Hepatocyte (in vitro differentiated cells): Measurements from ENCODE around the gene ATP8A1.

ENCODE experiments used
- EZH2 ChIP-seq: fragments of 200-600 bp; sonication (generic); IDR thresholded peaks from 2 replicates; pipeline ENCODE4 v1.6.1; 2016; ENCODE audit warnings: antibody characterized with exemption, mild to moderate bottlenecking, borderline replicate concordance
- EZH2phosphoT487 ChIP-seq: fragments of 200-600 bp; sonication (generic); IDR thresholded peaks from one replicate; pipeline ENCODE4 v1.6.1; 2018; ENCODE audit warnings: antibody characterized with exemption, mild to moderate bottlenecking, low read depth, moderate library complexity; ENCODE audit not compliant: unreplicated experiment, severe bottlenecking
- TF ChIP-seq, protein P1 (sequence below): fragments of 200-600 bp; sonication (generic); IDR thresholded peaks from 2 replicates; pipeline ENCODE4 v1.5.1; 2016; ENCODE audit warnings: antibody characterized with exemption, mild to moderate bottlenecking; ENCODE audit not compliant: poor library complexity

DNA sequence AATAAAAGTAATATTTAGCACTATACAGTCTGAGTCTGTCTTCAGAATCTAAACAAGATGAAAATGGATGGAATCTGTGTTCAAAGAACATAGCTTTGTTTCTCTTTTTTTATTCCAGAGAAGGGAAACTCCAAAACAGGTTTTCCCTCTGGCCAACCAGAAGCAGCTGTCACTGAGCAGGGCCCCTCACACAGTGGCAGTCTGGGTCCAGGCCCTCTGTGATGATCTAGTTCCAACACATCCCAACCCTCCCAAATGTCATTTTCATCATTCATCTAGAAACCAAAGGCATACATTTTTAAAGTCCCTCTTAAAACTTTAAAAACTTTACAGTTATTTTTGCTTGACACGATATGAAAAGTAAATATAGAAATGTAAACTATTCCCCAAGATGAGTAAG is 70.1 kb downstream of the ATP8A1 start:
- TF ChIP-seq, protein P1, sequence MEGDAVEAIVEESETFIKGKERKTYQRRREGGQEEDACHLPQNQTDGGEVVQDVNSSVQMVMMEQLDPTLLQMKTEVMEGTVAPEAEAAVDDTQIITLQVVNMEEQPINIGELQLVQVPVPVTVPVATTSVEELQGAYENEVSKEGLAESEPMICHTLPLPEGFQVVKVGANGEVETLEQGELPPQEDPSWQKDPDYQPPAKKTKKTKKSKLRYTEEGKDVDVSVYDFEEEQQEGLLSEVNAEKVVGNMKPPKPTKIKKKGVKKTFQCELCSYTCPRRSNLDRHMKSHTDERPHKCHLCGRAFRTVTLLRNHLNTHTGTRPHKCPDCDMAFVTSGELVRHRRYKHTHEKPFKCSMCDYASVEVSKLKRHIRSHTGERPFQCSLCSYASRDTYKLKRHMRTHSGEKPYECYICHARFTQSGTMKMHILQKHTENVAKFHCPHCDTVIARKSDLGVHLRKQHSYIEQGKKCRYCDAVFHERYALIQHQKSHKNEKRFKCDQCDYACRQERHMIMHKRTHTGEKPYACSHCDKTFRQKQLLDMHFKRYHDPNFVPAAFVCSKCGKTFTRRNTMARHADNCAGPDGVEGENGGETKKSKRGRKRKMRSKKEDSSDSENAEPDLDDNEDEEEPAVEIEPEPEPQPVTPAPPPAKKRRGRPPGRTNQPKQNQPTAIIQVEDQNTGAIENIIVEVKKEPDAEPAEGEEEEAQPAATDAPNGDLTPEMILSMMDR, result no peak
- TF ChIP-seq EZH2phosphoT487 (no peak), EZH2 (no peak)
